HCT116 (cell line): ENCODE results near the gene CPLX4.

Experiments used
- JUND ChIP-seq: IDR thresholded peaks from 2 replicates; pipeline ENCODE4 v1.6.1; 2012
- MAX ChIP-seq: IDR thresholded peaks from 2 replicates; pipeline ENCODE4 v1.6.1; 2012
- POLR2A ChIP-seq: IDR thresholded peaks from 2 replicates; pipeline ENCODE4 v1.7.0; 2011; ENCODE audit warnings: borderline replicate concordance; ENCODE audit not compliant: insufficient read depth, insufficient read length; ENCODE audit errors: extremely low read depth
- SP1 ChIP-seq: IDR thresholded peaks from 2 replicates; pipeline ENCODE4 v1.6.1; 2012; ENCODE audit warnings: low read depth
- TF ChIP-seq, protein P1 (sequence below), 3 experiments: fragments of 200-600 bp in 1 of 3; sonication (generic) in 1 of 3; IDR thresholded peaks in 2 of 3; conservative IDR thresholded peaks in 1 of 3; 2 replicates each; pipeline ENCODE4 v1.5.1; 2012 to 2017; ENCODE audit warnings: low read depth in 2 of 3, low read length in 2 of 3, antibody characterized with exemption in 1 of 3, borderline replicate concordance in 1 of 3, control low read depth in 1 of 3, mild to moderate bottlenecking in 1 of 3, mixed read lengths in 1 of 3, mixed run types in 1 of 3, moderate library complexity in 1 of 3; ENCODE audit not compliant: insufficient read depth in 1 of 3
- TF ChIP-seq, protein P2 (sequence below): IDR thresholded peaks from 2 replicates; pipeline ENCODE4 v1.6.1; 2011; ENCODE audit warnings: mild to moderate bottlenecking, low read length, moderate library complexity; ENCODE audit not compliant: insufficient replicate concordance; ENCODE audit errors: extremely low read depth

- TF ChIP-seq SP1, result no peak
- TF ChIP-seq, protein P1, sequence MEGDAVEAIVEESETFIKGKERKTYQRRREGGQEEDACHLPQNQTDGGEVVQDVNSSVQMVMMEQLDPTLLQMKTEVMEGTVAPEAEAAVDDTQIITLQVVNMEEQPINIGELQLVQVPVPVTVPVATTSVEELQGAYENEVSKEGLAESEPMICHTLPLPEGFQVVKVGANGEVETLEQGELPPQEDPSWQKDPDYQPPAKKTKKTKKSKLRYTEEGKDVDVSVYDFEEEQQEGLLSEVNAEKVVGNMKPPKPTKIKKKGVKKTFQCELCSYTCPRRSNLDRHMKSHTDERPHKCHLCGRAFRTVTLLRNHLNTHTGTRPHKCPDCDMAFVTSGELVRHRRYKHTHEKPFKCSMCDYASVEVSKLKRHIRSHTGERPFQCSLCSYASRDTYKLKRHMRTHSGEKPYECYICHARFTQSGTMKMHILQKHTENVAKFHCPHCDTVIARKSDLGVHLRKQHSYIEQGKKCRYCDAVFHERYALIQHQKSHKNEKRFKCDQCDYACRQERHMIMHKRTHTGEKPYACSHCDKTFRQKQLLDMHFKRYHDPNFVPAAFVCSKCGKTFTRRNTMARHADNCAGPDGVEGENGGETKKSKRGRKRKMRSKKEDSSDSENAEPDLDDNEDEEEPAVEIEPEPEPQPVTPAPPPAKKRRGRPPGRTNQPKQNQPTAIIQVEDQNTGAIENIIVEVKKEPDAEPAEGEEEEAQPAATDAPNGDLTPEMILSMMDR (IDR thresholded peaks at IDR 0.05 in 2 of 3, conservative IDR thresholded peaks at IDR 0.05 in 1 of 3; ENCODE audit: borderline replicate concordance in 1 of 3, insufficient read depth in 1 of 3, low read depth in 2 of 3, low read length in 2 of 3), result no peak
- no peak for TF ChIP-seq POLR2A
- TF ChIP-seq JUND, result no peak
- TF ChIP-seq MAX, result no peak
- TF ChIP-seq, protein P2, sequence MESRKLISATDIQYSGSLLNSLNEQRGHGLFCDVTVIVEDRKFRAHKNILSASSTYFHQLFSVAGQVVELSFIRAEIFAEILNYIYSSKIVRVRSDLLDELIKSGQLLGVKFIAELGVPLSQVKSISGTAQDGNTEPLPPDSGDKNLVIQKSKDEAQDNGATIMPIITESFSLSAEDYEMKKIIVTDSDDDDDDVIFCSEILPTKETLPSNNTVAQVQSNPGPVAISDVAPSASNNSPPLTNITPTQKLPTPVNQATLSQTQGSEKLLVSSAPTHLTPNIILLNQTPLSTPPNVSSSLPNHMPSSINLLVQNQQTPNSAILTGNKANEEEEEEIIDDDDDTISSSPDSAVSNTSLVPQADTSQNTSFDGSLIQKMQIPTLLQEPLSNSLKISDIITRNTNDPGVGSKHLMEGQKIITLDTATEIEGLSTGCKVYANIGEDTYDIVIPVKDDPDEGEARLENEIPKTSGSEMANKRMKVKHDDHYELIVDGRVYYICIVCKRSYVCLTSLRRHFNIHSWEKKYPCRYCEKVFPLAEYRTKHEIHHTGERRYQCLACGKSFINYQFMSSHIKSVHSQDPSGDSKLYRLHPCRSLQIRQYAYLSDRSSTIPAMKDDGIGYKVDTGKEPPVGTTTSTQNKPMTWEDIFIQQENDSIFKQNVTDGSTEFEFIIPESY, result no peak
Observed at GRCh38 chr18:59324623-59324971, 6.1 kb upstream of the CPLX4 start.
